Endothelial cell of umbilical vein (primary cell): Measurements from ENCODE around the gene YIPF7. TPM values are rescaled to one million over a fixed set of nuclear protein-coding genes. Genes with fewer than 3 reads are reported as not detected.

Experiments
- BruUV-seq: library from RNA; stranded (reverse); fragments of 400-500 nt; replicated peaks from 2 replicates; lab custom pipeline; 2021; lab: Mats Ljungman, UMichigan
- CTCF ChIA-PET: fragments of 300-600, 350-600 bp; sonication (Branson Sonifier 250); formaldehyde crosslinking; loops from one replicate; lab custom pipeline; 2021; ENCODE audit warnings: antibody characterized with exemption, inconsistent platforms; lab: Charles Lee
- POLR2A ChIA-PET: fragments of 300-600, 350-600 bp; sonication (Branson Sonifier 250); formaldehyde crosslinking; loops from one replicate; lab custom pipeline; 2021; ENCODE audit warnings: antibody characterized with exemption, inconsistent platforms; lab: Charles Lee
- DNase-seq: peaks from one replicate; pipeline ENCODE4 v3.0.0-alpha.2; 2011; ENCODE audit warnings: low read depth, low spot score
- FAIRE-seq: peaks from 2 replicates; lab custom pipeline; 2011; peaks lifted over from hg19 to GRCh38; lab: Jason Lieb, UNC
- H2AFZ ChIP-seq: 2 replicates; pipeline ENCODE4 v1.6.0; 2012; ENCODE audit warnings: low read depth, low read length, control low read depth, inconsistent platforms
- H3K27ac ChIP-seq: 2 replicates; pipeline ENCODE4 v1.5.1; 2011; ENCODE audit warnings: low read depth, mild to moderate bottlenecking, control low read depth, low read length, moderate library complexity; ENCODE audit not compliant: insufficient read depth
- H3K27me3 ChIP-seq, 2 experiments: 2 replicates each; pipeline versions ENCODE4 v1.6.0 to v1.6.1; 2011; ENCODE audit warnings: low read length in 2 of 2, mixed read lengths in 1 of 2; ENCODE audit not compliant: control insufficient read depth in 2 of 2, insufficient read depth in 2 of 2
- H3K36me3 ChIP-seq, 2 experiments: 2 replicates in 1 of 2; 3 replicates in 1 of 2; pipeline ENCODE4 v1.5.1; 2011; ENCODE audit warnings: low read length in 2 of 2, mild to moderate bottlenecking in 1 of 2, moderate library complexity in 1 of 2; ENCODE audit not compliant: control insufficient read depth in 2 of 2, insufficient read depth in 2 of 2; ENCODE audit errors: extremely low read depth in 1 of 2
- H3K4me1 ChIP-seq: 3 replicates; pipeline ENCODE4 v1.5.1; 2011; ENCODE audit warnings: mild to moderate bottlenecking, low read length; ENCODE audit not compliant: control insufficient read depth, insufficient read depth; ENCODE audit errors: extremely low read depth
- H3K4me2 ChIP-seq: 2 replicates; pipeline ENCODE4 v1.6.1; 2011; ENCODE audit warnings: low read length, control low read depth, mixed read lengths; ENCODE audit not compliant: insufficient read depth
- H3K4me3 ChIP-seq, 3 experiments: fragments of 200-600 bp in 1 of 3; sonication (generic), shearing (Covaris generic) in 1 of 3; replicated peaks in 1 of 3; 2 replicates each; pipeline ENCODE4 v1.5.1; 2011 to 2016; ENCODE audit warnings: control low read depth in 3 of 3, low read length in 3 of 3, mild to moderate bottlenecking in 2 of 3, inconsistent platforms in 1 of 3, low read depth in 1 of 3, moderate library complexity in 1 of 3; ENCODE audit not compliant: insufficient read depth in 1 of 3
- H3K79me2 ChIP-seq: 2 replicates; pipeline ENCODE4 v1.6.0; 2012; ENCODE audit warnings: low read length, inconsistent platforms; ENCODE audit not compliant: control insufficient read depth, insufficient read depth
- H3K9ac ChIP-seq: replicated peaks from 2 replicates; pipeline ENCODE3; 2011; ENCODE audit warnings: low read length, control low read depth; ENCODE audit not compliant: insufficient read depth; ENCODE audit errors: extremely low read depth
- H3K9me1 ChIP-seq: replicated peaks from 3 replicates; pipeline ENCODE4 v1.6.0; 2011; ENCODE audit warnings: mild to moderate bottlenecking, low read length; ENCODE audit not compliant: control insufficient read depth, insufficient read depth; ENCODE audit errors: extremely low read depth
- H3K9me3 ChIP-seq: replicated peaks from 2 replicates; pipeline ENCODE4 v1.5.1; 2012; ENCODE audit warnings: low read length, inconsistent platforms; ENCODE audit not compliant: control insufficient read depth, insufficient read depth
- H4K20me1 ChIP-seq: replicated peaks from 2 replicates; pipeline ENCODE3; 2011; ENCODE audit warnings: mild to moderate bottlenecking, low read length; ENCODE audit not compliant: control insufficient read depth, insufficient read depth; ENCODE audit errors: extremely low read depth
- EZH2 ChIP-seq: IDR thresholded peaks from 2 replicates; pipeline ENCODE4 v1.6.1; 2012; ENCODE audit warnings: borderline replicate concordance, low read depth, mild to moderate bottlenecking, moderate library complexity, low read length, inconsistent platforms; ENCODE audit not compliant: severe bottlenecking
- FOS ChIP-seq: IDR thresholded peaks from 2 replicates; pipeline ENCODE4 v1.6.1; 2011; ENCODE audit warnings: mild to moderate bottlenecking, low read length, moderate library complexity, borderline replicate concordance; ENCODE audit not compliant: insufficient read depth
- GATA2 ChIP-seq: IDR thresholded peaks from 2 replicates; pipeline ENCODE4 v1.7.0; 2011; ENCODE audit warnings: low read depth, mild to moderate bottlenecking, moderate library complexity, mixed read lengths, low read length; ENCODE audit not compliant: insufficient read length, insufficient read depth
- JUN ChIP-seq: IDR thresholded peaks from 2 replicates; pipeline ENCODE4 v1.6.1; 2011; ENCODE audit warnings: borderline replicate concordance, low read depth; ENCODE audit not compliant: insufficient read length, insufficient read depth
- MYC ChIP-seq: IDR thresholded peaks from one replicate; pipeline ENCODE4 v1.6.1; 2011; ENCODE audit warnings: mild to moderate bottlenecking, low read depth, low read length
- POLR2A ChIP-seq: IDR thresholded peaks from 2 replicates; pipeline ENCODE4 v1.6.1; 2012; ENCODE audit warnings: low read depth, mild to moderate bottlenecking, control low read depth, low read length
- POLR2AphosphoS5 ChIP-seq: IDR thresholded peaks from 2 replicates; pipeline ENCODE4 v1.6.1; 2012; ENCODE audit warnings: low read depth, mild to moderate bottlenecking, control low read depth, low read length, moderate library complexity; ENCODE audit not compliant: insufficient read depth
- dilution Hi-C: fragments of 300-500 bp; cut with MboI; formaldehyde crosslinking; loops from one replicate; pipeline ENCODE4 v1.15.0; 2019; ENCODE audit warnings: low sequenced_read_pairs; ENCODE audit not compliant: extremely low pct_ligation_motif_present
- intact Hi-C: fragments of 100-400 bp; cut with micrococcal nuclease; formaldehyde crosslinking; loops from one replicate; pipeline ENCODE4 v1.10.0; 2022
- polyA plus RNA-seq, 4 experiments: library from polyadenylated mRNA; depleted of rRNA in 3 of 4; stranded (reverse) in 3 of 4; unstranded in 1 of 4; fragments of >200 nt; gene quantifications; 2 replicates each; pipeline versions ENCODE4 v1.2.1 to v1.2.3, GENCODE V29; 2011 to 2012; ENCODE audit warnings: missing spikeins in 1 of 4
- total RNA-seq: library from RNA; stranded (reverse); gene quantifications from 2 replicates; pipeline ENCODE4 v1.2.3, GENCODE V29; 2021
- TF ChIP-seq, protein P1 (sequence below), 2 donors: IDR thresholded peaks; 1 replicate in 1 of 2; 2 replicates in 1 of 2; pipeline ENCODE4 v1.5.1; 2011; ENCODE audit warnings: low read length in 2 of 2, mild to moderate bottlenecking in 2 of 2, moderate library complexity in 2 of 2, control low read depth in 1 of 2, inconsistent platforms in 1 of 2, low read depth in 1 of 2; ENCODE audit not compliant: insufficient read depth in 1 of 2; ENCODE audit errors: extremely low read depth in 1 of 2
- TF ChIP-seq, protein P2 (sequence below): IDR thresholded peaks from 2 replicates; pipeline ENCODE4 v1.6.1; 2011; ENCODE audit not compliant: insufficient read depth, insufficient read length

YIPF7 gene
- total and polyA plus RNA-seq, 2 donors (not counting 3 experiments of a cell fraction or from before 2014, with no cell fraction given), result not detected

DNA sequence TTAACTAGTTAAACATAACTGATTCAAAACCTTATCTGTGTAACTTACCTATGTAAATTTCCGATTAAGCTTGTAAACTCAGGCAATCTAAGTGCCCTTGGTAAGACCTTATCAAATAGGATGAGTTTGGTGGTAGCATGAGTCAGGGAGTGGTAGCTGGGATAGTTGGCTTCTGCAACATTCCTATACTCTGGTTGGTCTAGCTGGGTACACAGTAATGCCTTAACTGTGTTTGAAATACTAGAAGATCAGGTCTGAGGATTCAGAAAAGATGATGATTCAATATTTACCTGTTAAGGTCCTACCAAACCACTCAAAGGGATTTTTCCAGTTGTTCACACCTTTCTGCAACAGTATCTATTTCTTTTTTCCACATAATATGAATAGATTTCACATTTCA is 5.3 kb downstream of the YIPF7 start:
- dilution Hi-C loops, result no loop called here
- Histone ChIP-seq H3K9me3 (no peaks in the 10 kb centered on the region), H3K9me1 (no peaks in the 10 kb centered on the region), H4K20me1 (no peaks in the 10 kb centered on the region), H3K27ac (no peak overlapping the region), H3K79me2 (no peaks in the 10 kb centered on the region), H3K9ac (no peak overlapping the region), H3K4me3 (no peak overlapping the region), H3K4me2 (no peak overlapping the region), H3K4me1 (no peaks in the 10 kb centered on the region), H2AFZ (no peak overlapping the region), H3K36me3 (no peaks in the 10 kb centered on the region), H3K27me3 (no peaks in the 10 kb centered on the region)
- CTCF ChIA-PET, result no interaction called here
- DNase-seq, result no peak
- POLR2A ChIA-PET, result no interaction called here
- TF ChIP-seq FOS, result no peak
- TF ChIP-seq, protein P1, sequence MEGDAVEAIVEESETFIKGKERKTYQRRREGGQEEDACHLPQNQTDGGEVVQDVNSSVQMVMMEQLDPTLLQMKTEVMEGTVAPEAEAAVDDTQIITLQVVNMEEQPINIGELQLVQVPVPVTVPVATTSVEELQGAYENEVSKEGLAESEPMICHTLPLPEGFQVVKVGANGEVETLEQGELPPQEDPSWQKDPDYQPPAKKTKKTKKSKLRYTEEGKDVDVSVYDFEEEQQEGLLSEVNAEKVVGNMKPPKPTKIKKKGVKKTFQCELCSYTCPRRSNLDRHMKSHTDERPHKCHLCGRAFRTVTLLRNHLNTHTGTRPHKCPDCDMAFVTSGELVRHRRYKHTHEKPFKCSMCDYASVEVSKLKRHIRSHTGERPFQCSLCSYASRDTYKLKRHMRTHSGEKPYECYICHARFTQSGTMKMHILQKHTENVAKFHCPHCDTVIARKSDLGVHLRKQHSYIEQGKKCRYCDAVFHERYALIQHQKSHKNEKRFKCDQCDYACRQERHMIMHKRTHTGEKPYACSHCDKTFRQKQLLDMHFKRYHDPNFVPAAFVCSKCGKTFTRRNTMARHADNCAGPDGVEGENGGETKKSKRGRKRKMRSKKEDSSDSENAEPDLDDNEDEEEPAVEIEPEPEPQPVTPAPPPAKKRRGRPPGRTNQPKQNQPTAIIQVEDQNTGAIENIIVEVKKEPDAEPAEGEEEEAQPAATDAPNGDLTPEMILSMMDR (IDR thresholded peaks at IDR 0.05; ENCODE audit: extremely low read depth in 1 of 2, insufficient read depth in 1 of 2, low read depth in 1 of 2, low read length in 2 of 2), result no peak
- no peak for FAIRE-seq
- BruUV-seq, result no TSS peak
- intact Hi-C loops, result no loop called here

GRCh38 chr4:44638091-44638490 is 13.3 kb downstream of the YIPF7 start:
- no peaks in the 10 kb centered on the region for H3K4me1 ChIP-seq
- intact Hi-C loops, result no loop called here
- no peak overlapping the region for H3K27ac ChIP-seq
- TF ChIP-seq GATA2 (no peak), FOS (no peak), MYC (no peak), JUN (no peak), EZH2 (no peak), POLR2A (no peak), POLR2AphosphoS5 (no peak)
- TF ChIP-seq, protein P2, sequence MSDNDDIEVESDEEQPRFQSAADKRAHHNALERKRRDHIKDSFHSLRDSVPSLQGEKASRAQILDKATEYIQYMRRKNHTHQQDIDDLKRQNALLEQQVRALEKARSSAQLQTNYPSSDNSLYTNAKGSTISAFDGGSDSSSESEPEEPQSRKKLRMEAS, result no peak
- TF ChIP-seq, protein P1 (IDR thresholded peaks at IDR 0.05; ENCODE audit: extremely low read depth in 1 of 2, insufficient read depth in 1 of 2, low read depth in 1 of 2, low read length in 2 of 2), result no peak
- H3K4me3 ChIP-seq, result no peak overlapping the region
- H2AFZ ChIP-seq, result no peak overlapping the region
- H3K36me3 ChIP-seq, result no peaks in the 10 kb centered on the region
- CTCF ChIA-PET, result no interaction called here
- POLR2A ChIA-PET, result no interaction called here
- H3K27me3 ChIP-seq, result no peaks in the 10 kb centered on the region
- H3K9me3 ChIP-seq, result no peaks in the 10 kb centered on the region
- H4K20me1 ChIP-seq, result no peaks in the 10 kb centered on the region
- no peak overlapping the region for H3K4me2 ChIP-seq
- no TSS peak for BruUV-seq
- H3K9me1 ChIP-seq, result no peaks in the 10 kb centered on the region
- no peak overlapping the region for H3K9ac ChIP-seq
- no peaks in the 10 kb centered on the region for H3K79me2 ChIP-seq
- FAIRE-seq (no peak), DNase-seq (no peak)
- dilution Hi-C loops, result no loop called here
